H9 (cell line): ENCODE measurements around the gene ULK4. TPM values are rescaled to one million over a fixed set of nuclear protein-coding genes. Genes with fewer than 3 reads are reported as not detected.

Experiments used
- DNase-seq: peaks from one replicate; pipeline ENCODE4 v3.0.0-alpha.2; 2017
- H2AFZ ChIP-seq: one replicate; pipeline ENCODE4 v1.6.1; 2013; ENCODE audit warnings: mild to moderate bottlenecking, low read length, control low read depth, moderate library complexity
- H2AK5ac ChIP-seq: 2 replicates; pipeline ENCODE4 v1.6.1; 2013; ENCODE audit warnings: low read length, control low read depth, mixed read lengths; ENCODE audit not compliant: insufficient read length
- H2BK120ac ChIP-seq: one replicate; pipeline ENCODE4 v1.6.1; 2013; ENCODE audit warnings: low read depth, mild to moderate bottlenecking, low read length, control low read depth, inconsistent platforms; ENCODE audit not compliant: poor library complexity, severe bottlenecking
- H2BK12ac ChIP-seq: 2 replicates; pipeline ENCODE4 v1.6.1; 2013; ENCODE audit warnings: low read length, control low read depth, mixed read lengths, low read depth; ENCODE audit not compliant: insufficient read length
- H2BK15ac ChIP-seq: 2 replicates; pipeline ENCODE4 v1.6.1; 2013; ENCODE audit warnings: low read depth, low read length, control low read depth
- H2BK20ac ChIP-seq: one replicate; pipeline ENCODE4 v1.6.1; 2013; ENCODE audit warnings: low read depth, mild to moderate bottlenecking, low read length, control low read depth, inconsistent platforms; ENCODE audit not compliant: poor library complexity, severe bottlenecking
- H2BK5ac ChIP-seq: 2 replicates; pipeline ENCODE4 v1.6.1; 2013; ENCODE audit warnings: low read length, control low read depth, mixed read lengths; ENCODE audit not compliant: insufficient read length
- H3K14ac ChIP-seq: 2 replicates; pipeline ENCODE4 v1.6.1; 2013; ENCODE audit warnings: low read length, control low read depth; ENCODE audit not compliant: insufficient read depth
- H3K18ac ChIP-seq: 2 replicates; pipeline ENCODE4 v1.6.1; 2013; ENCODE audit warnings: low read depth, mild to moderate bottlenecking, mixed read lengths, low read length, control low read depth; ENCODE audit not compliant: insufficient read length
- H3K23ac ChIP-seq: 2 replicates; pipeline ENCODE4 v1.6.1; 2013; ENCODE audit warnings: low read length, control low read depth, mixed read lengths, low read depth; ENCODE audit not compliant: insufficient read length
- H3K23me2 ChIP-seq: 2 replicates; pipeline ENCODE4 v1.6.1; 2013; ENCODE audit warnings: low read depth, mild to moderate bottlenecking, mixed read lengths, low read length, control low read depth; ENCODE audit not compliant: insufficient read length, poor library complexity, severe bottlenecking
- H3K27ac ChIP-seq: 2 replicates; pipeline ENCODE4 v1.5.1; 2013; ENCODE audit warnings: low read length, control low read depth, mixed read lengths, low read depth; ENCODE audit not compliant: insufficient read length
- H3K27me3 ChIP-seq: 2 replicates; pipeline ENCODE4 v1.6.1; 2013; ENCODE audit warnings: low read length, control low read depth, inconsistent platforms; ENCODE audit not compliant: insufficient read depth
- H3K4ac ChIP-seq: 2 replicates; pipeline ENCODE4 v1.6.1; 2013; ENCODE audit warnings: low read depth, mild to moderate bottlenecking, control low read depth, inconsistent platforms, low read length, moderate library complexity
- H3K4me1 ChIP-seq: 2 replicates; pipeline ENCODE4 v1.6.1; 2013; ENCODE audit warnings: low read length, control low read depth, inconsistent platforms; ENCODE audit not compliant: insufficient read depth
- H3K4me2 ChIP-seq: 2 replicates; pipeline ENCODE4 v1.6.1; 2013; ENCODE audit warnings: low read length, control low read depth, mixed read lengths; ENCODE audit not compliant: insufficient read length, insufficient read depth
- H3K56ac ChIP-seq: 2 replicates; pipeline ENCODE4 v1.6.1; 2013; ENCODE audit warnings: low read depth, mild to moderate bottlenecking, mixed read lengths, low read length, control low read depth; ENCODE audit not compliant: insufficient read length
- H3K79me1 ChIP-seq: 2 replicates; pipeline ENCODE4 v1.6.1; 2013; ENCODE audit warnings: low read depth, mild to moderate bottlenecking, moderate library complexity, low read length, control low read depth, inconsistent platforms; ENCODE audit not compliant: insufficient read depth, poor library complexity, severe bottlenecking
- H3K79me2 ChIP-seq: 2 replicates; pipeline ENCODE4 v1.6.1; 2013; ENCODE audit warnings: low read length, control low read depth, inconsistent platforms; ENCODE audit not compliant: insufficient read depth
- H3K9ac ChIP-seq: 2 replicates; pipeline ENCODE4 v1.6.1; 2013; ENCODE audit warnings: low read length, control low read depth, mixed read lengths; ENCODE audit not compliant: insufficient read length; ENCODE audit errors: extremely low read depth
- H3K9me3 ChIP-seq: one replicate; pipeline ENCODE4 v1.6.1; 2013; ENCODE audit warnings: low read depth, low read length, inconsistent platforms; ENCODE audit not compliant: control insufficient read depth
- H3T11ph ChIP-seq: one replicate; pipeline ENCODE4 v1.6.1; 2013; ENCODE audit warnings: mild to moderate bottlenecking, low read length, control low read depth, inconsistent platforms
- H4K20me1 ChIP-seq: one replicate; pipeline ENCODE4 v1.6.1; 2013; ENCODE audit not compliant: control insufficient read depth, insufficient read length, insufficient read depth
- H4K5ac ChIP-seq: 2 replicates; pipeline ENCODE4 v1.6.1; 2013; ENCODE audit warnings: low read depth, mild to moderate bottlenecking, mixed read lengths, low read length, control low read depth; ENCODE audit not compliant: insufficient read length
- H4K8ac ChIP-seq: replicated peaks from 2 replicates; pipeline ENCODE4 v1.6.1; 2013; ENCODE audit warnings: low read length, control low read depth, mixed read lengths, low read depth; ENCODE audit not compliant: insufficient read length
- H4K91ac ChIP-seq: 2 replicates; pipeline ENCODE4 v1.6.1; 2013; ENCODE audit warnings: low read depth, mild to moderate bottlenecking, moderate library complexity, mixed read lengths, low read length, control low read depth; ENCODE audit not compliant: insufficient read length
- H3K27ac Mint-ChIP-seq, 3 experiments: 2 replicates in 2 of 3; 3 replicates in 1 of 3; pipeline ENCODE4 v1.8.0; 2020 to 2021; ENCODE audit warnings: mixed read lengths in 3 of 3, mild to moderate bottlenecking in 1 of 3, moderate library complexity in 1 of 3
- H3K27me3 Mint-ChIP-seq: 2 replicates; pipeline ENCODE4 v1.8.0; 2021; ENCODE audit warnings: low read depth, mild to moderate bottlenecking, moderate library complexity, mixed read lengths
- H3K36me3 Mint-ChIP-seq, 3 experiments: 2 replicates in 2 of 3; 3 replicates in 1 of 3; pipeline ENCODE4 v1.8.0; 2020 to 2021; ENCODE audit warnings: low read depth in 3 of 3, mixed read lengths in 3 of 3; ENCODE audit not compliant: insufficient read depth in 1 of 3
- H3K4me1 Mint-ChIP-seq, 2 experiments: 2 replicates each; pipeline ENCODE4 v1.8.0; 2020; ENCODE audit warnings: mixed read lengths in 2 of 2
- H3K4me3 Mint-ChIP-seq, 2 experiments: 2 replicates in 1 of 2; 3 replicates in 1 of 2; pipeline ENCODE4 v1.8.0; 2020 to 2021; ENCODE audit warnings: mild to moderate bottlenecking in 2 of 2, mixed read lengths in 2 of 2, moderate library complexity in 1 of 2
- H3K9me3 Mint-ChIP-seq, 2 experiments: 2 replicates in 1 of 2; 3 replicates in 1 of 2; pipeline ENCODE4 v1.8.0; 2020; ENCODE audit warnings: mild to moderate bottlenecking in 2 of 2, mixed read lengths in 2 of 2, moderate library complexity in 1 of 2
- CTCF ChIP-seq: fragments of 200-600 bp; sonication (generic); conservative IDR thresholded peaks from 3 replicates; pipeline ENCODE4 v1.8.0; 2021; ENCODE audit warnings: antibody characterized with exemption, mild to moderate bottlenecking
- WGBS: extraction: QIAGEN DNeasy Blood & Tissue Kit; methylation state at CpG from one replicate; pipeline ENCODE4 v1.1.7; 2013; ENCODE audit warnings: missing lambda C conversion rate, low lambda C conversion rate, mixed read lengths; ENCODE audit not compliant: insufficient read length; ENCODE audit errors: extremely low coverage; 5-methylcytosine and 5-hydroxymethylcytosine counted together
- total RNA-seq: library from RNA; stranded (reverse); gene quantifications from 2 replicates; pipeline ENCODE4 v1.2.1, GENCODE V29; 2021

Gene ULK4
- total RNA-seq, 1 experiment from 2014 or later: 12.9 TPM

- no peak for DNase-seq
Observed at GRCh38 chr3:41323467-41324155, 638.3 kb downstream of the ULK4 start.

More at GRCh38 chr3:41323467-41324155, 638.3 kb downstream of the ULK4 start:
- H3K9me3 Mint-ChIP-seq: no peaks in the 10 kb centered on the region
- Histone ChIP-seq H3K56ac (no peak overlapping the region), H3K79me2 (no peaks in the 10 kb centered on the region), H3K23ac (no peak overlapping the region), H3K14ac (no peak overlapping the region), H4K8ac (no peak overlapping the region), H2AK5ac (no peak overlapping the region), H3K9me3 (no peaks in the 10 kb centered on the region), H2BK15ac (no peak overlapping the region), H3K4me1 (peaks cover 11% of the 10 kb centered on the region), H2AFZ (no peak overlapping the region), H3K79me1 (no peaks in the 10 kb centered on the region), H2BK5ac (no peak overlapping the region), H2BK120ac (no peak overlapping the region), H4K20me1 (no peaks in the 10 kb centered on the region), H3K9ac (no peak overlapping the region), H3K27ac (no peak overlapping the region), H3K4me2 (no peak overlapping the region), H2BK20ac (no peak overlapping the region), H3T11ph (no peak overlapping the region), H3K18ac (no peak overlapping the region), H3K23me2 (no peaks in the 10 kb centered on the region), H4K5ac (no peak overlapping the region), H4K91ac (no peak overlapping the region), H2BK12ac (no peak overlapping the region), H3K27me3 (no peaks in the 10 kb centered on the region), H3K4ac (no peak overlapping the region)
- WGBS: no CpG with 5 or more reads among the region's 3 CpGs
- no peak overlapping the region for H3K4me3 Mint-ChIP-seq
- peaks cover 2% of the 10 kb centered on the region for H3K27me3 Mint-ChIP-seq
- peaks cover 50 to 52% of the 10 kb centered on the region in 2 experiments for H3K4me1 Mint-ChIP-seq
- TF ChIP-seq CTCF: no peak
- H3K36me3 Mint-ChIP-seq: no peaks in the 10 kb centered on the region
- no peak overlapping the region for H3K27ac Mint-ChIP-seq
